Stimulated activated CD8-positive, alpha-beta memory T cell treated with anti-CD3 and anti-CD28 coated beads, Interleukin-4, amount 100 ng/mL, for 48 hours (primary cell): ENCODE measurements around the gene MRGPRG.
"Not testable (repeated sequence)": the region's sequence is repeated elsewhere in the genome, so short reads cannot be mapped to it uniquely, and the experiment has no call there.

ENCODE experiments used
- DNase-seq: peaks from one replicate; pipeline ENCODE4 v3.0.0-alpha.2; 2020

The MRGPRG gene

GRCh38 chr11:3173795-3174194 is 44.8 kb downstream of the MRGPRG start:
- no peak for DNase-seq

DNA sequence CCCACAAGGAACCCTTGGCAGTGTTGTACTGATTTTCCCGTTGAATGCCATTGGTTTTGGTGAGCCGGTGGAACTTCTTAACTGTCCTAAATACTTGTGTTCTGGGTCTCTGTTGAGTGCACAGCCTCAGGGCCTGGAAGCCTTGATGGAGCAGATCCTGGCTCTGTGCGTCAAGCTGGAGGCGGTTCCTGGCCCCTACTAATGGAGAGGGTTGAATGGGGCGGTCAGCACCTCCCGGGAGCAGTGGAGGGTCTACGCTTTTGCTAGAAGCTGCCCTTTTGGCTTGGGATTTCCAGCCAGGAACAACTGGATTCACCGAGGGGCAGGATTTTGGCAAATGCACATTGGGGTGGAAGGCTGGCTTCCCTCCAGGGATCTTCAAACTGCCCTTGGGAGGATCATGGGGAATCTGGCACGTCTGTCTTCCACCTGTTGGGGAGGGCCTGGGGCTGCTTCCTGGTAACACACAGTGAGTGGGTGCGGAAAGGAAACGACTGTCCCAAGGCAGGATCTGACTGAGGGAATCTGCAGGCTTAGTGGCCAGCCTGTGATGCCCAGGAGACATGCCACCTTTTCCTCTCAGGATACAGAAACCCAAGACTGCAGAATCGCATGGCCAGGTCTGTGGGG is 46.6 kb downstream of the MRGPRG start:
- DNase-seq = no peak

DNA sequence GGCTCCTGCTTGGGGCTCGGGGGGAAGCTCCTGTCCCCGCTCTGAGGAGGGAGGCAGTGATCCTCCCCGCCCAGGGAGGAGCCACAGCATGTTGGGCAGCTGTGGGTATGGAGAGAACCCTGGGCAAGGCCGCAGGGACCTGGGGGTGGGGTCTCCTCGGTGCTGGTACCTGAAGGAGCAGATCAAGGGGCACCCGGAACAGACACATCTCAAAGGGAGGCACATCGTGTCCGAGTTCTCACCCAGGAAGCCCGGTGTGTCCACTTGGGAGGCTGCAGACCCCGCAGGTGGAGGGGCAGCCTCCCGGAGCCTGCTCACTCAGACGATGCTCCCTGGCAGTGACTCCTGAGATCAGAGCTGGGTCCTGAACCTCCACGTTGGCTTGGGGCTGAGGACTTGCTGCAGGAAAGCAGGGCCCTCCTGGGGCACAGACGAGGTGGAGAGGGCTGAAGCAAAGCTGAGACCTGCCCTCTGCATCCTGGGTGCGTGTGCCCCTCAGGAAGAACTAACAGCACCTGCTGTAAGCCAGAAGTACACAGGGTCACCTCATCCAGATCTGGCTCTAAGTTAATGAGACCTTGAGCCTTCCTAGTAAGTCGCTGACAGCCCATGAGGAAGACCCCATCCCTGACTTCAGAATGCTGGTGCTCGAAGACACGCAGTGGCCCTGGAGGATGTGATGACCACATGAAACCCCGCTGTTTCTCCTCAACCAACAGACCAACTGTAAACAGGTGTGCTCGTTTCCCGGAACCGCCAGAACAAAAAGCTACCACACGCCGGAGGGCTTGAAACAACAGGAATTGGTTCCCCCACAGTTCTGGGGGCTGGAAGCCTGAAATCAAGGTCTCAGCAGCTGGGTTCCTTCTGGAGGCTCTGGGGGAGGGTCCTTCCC is 47.6 kb downstream of the MRGPRG start:
- DNase-seq = no peak

GRCh38 chr11:3170044-3170755 is 48.4 kb downstream of the MRGPRG start:
- no peak for DNase-seq

GRCh38 chr11:3169255-3170043 is 49.2 kb downstream of the MRGPRG start:
- DNase-seq = peak; percentile 50

DNA sequence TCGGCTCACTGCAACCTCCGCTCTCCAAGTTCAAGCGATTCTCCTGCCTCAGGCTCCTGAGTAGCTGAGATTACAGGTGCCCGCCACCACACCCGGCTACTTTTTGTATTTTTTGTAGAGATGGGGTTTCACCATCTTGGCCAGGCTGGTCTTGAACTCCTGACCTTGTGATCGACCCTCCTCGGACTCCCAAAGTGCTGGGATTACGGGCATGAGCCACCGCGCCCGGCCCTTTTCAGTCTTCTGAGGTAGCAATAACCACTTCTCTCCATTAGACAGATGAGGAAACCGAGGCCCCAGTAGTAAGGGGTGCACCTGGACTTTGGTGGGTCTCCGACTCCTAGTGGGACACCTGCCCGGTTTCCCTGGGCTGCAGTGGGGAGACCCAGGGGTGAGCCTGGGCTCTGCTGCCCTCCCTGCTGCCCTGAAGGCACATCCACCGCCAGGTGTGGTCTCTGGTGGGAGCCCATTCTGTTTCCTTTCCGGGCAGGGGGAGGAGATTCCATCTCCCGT is 49.8 kb downstream of the MRGPRG start:
- DNase-seq = not testable (repeated sequence)
